Parathyroid adenoma (tissue), 2 donors: ENCODE results near the gene HIBADH.

Experiments
- H2AFZ ChIP-seq: fragments of 300-600 bp; sonication (generic); one replicate; pipeline ENCODE4 v1.7.0; 2017; ENCODE audit warnings: antibody characterized with exemption, mild to moderate bottlenecking
- H3K27ac ChIP-seq: fragments of 300-600 bp; sonication (generic); one replicate; pipeline ENCODE4 v1.7.0; 2017
- H3K27me3 ChIP-seq: fragments of 300-600 bp; sonication (generic); one replicate; pipeline ENCODE4 v1.7.0; 2017; ENCODE audit warnings: low read length; ENCODE audit not compliant: control insufficient read depth, insufficient read depth
- H3K36me3 ChIP-seq: fragments of 300-600 bp; sonication (generic); one replicate; pipeline ENCODE4 v1.7.0; 2017; ENCODE audit warnings: low read length; ENCODE audit not compliant: control insufficient read depth, insufficient read depth
- H3K4me1 ChIP-seq: fragments of 300-600 bp; sonication (generic); one replicate; pipeline ENCODE4 v1.7.0; 2017; ENCODE audit warnings: control low read depth
- H3K4me2 ChIP-seq: fragments of 300-600 bp; sonication (generic); one replicate; pipeline ENCODE4 v1.7.0; 2017; ENCODE audit warnings: low read length
- H3K4me3 ChIP-seq: fragments of 300-600 bp; sonication (generic); one replicate; pipeline ENCODE4 v1.7.0; 2017; ENCODE audit warnings: low read depth, low read length
- H3K79me2 ChIP-seq: fragments of 300-600 bp; sonication (generic); one replicate; pipeline ENCODE4 v1.7.0; 2017; ENCODE audit warnings: control low read depth
- H3K9ac ChIP-seq: fragments of 300-600 bp; sonication (generic); one replicate; pipeline ENCODE4 v1.7.0; 2017; ENCODE audit warnings: mild to moderate bottlenecking
- H3K9me3 ChIP-seq: fragments of 300-600 bp; sonication (generic); one replicate; pipeline ENCODE4 v1.7.0; 2017; ENCODE audit warnings: low read length; ENCODE audit not compliant: control insufficient read depth
- TF ChIP-seq, protein P1 (sequence below): fragments of 300-600 bp; sonication (generic); IDR thresholded peaks from one replicate; pipeline ENCODE4 v1.7.0; 2017; ENCODE audit warnings: antibody characterized with exemption, mild to moderate bottlenecking
- donor health status: primary hyperparathyroidism.

Gene HIBADH

DNA sequence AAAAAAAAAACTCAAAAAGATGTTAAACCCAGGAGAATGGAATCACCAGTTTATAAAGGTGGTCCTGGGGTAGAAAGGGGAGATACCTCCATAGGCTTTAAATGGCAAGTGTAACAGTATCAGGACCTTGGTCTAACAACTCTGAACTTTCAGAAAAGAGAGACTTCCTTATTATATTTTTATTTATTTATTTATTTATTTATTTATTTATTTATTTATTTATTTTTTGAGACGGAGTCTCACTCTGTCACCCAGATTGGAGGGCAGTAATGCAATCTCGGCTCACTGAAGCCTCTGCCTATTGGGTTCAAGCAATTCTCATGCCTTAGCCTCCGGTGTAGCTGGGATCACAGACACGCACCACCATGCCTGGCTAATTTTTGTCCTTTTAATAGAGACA is 12.4 kb downstream of the HIBADH start:
- Histone ChIP-seq H3K27me3 (no peaks in the 10 kb centered on the region), H3K4me2 (no peak overlapping the region), H3K4me1 (peaks cover 5% of the 10 kb centered on the region), H3K9me3 (no peaks in the 10 kb centered on the region), H3K36me3 (no peaks in the 10 kb centered on the region), H3K9ac (no peak overlapping the region), H2AFZ (no peak overlapping the region), H3K4me3 (no peak overlapping the region), H3K79me2 (peaks cover 2% of the 10 kb centered on the region), H3K27ac (no peak overlapping the region)
- TF ChIP-seq, protein P1, sequence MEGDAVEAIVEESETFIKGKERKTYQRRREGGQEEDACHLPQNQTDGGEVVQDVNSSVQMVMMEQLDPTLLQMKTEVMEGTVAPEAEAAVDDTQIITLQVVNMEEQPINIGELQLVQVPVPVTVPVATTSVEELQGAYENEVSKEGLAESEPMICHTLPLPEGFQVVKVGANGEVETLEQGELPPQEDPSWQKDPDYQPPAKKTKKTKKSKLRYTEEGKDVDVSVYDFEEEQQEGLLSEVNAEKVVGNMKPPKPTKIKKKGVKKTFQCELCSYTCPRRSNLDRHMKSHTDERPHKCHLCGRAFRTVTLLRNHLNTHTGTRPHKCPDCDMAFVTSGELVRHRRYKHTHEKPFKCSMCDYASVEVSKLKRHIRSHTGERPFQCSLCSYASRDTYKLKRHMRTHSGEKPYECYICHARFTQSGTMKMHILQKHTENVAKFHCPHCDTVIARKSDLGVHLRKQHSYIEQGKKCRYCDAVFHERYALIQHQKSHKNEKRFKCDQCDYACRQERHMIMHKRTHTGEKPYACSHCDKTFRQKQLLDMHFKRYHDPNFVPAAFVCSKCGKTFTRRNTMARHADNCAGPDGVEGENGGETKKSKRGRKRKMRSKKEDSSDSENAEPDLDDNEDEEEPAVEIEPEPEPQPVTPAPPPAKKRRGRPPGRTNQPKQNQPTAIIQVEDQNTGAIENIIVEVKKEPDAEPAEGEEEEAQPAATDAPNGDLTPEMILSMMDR, result no peak

GRCh38 chr7:27647489-27647888 is 15.2 kb downstream of the HIBADH start:
- TF ChIP-seq, protein P1, result no peak
- no peaks in the 10 kb centered on the region for H3K27me3 ChIP-seq
- H2AFZ ChIP-seq, result no peak overlapping the region
- no peaks in the 10 kb centered on the region for H3K36me3 ChIP-seq
- peaks cover 2% of the 10 kb centered on the region for H3K79me2 ChIP-seq
- peaks cover 5% of the 10 kb centered on the region for H3K4me1 ChIP-seq
- H3K9me3 ChIP-seq, result no peaks in the 10 kb centered on the region
- H3K4me3 ChIP-seq, result no peak overlapping the region
- no peak overlapping the region for H3K4me2 ChIP-seq
- no peak overlapping the region for H3K9ac ChIP-seq
- no peak overlapping the region for H3K27ac ChIP-seq

- no peaks in the 10 kb centered on the region for H3K9me3 ChIP-seq
- no peak overlapping the region for H3K27ac ChIP-seq
- peaks cover 4% of the 10 kb centered on the region for H3K4me1 ChIP-seq
- TF ChIP-seq, protein P1, result no peak
- no peak overlapping the region for H3K4me2 ChIP-seq
- no peaks in the 10 kb centered on the region for H3K27me3 ChIP-seq
- H3K4me3 ChIP-seq, result no peak overlapping the region
- H2AFZ ChIP-seq, result no peak overlapping the region
- H3K36me3 ChIP-seq, result no peaks in the 10 kb centered on the region
- peaks cover 2% of the 10 kb centered on the region for H3K79me2 ChIP-seq
- no peak overlapping the region for H3K9ac ChIP-seq
Measured at GRCh38 chr7:27647046-27647445, 15.6 kb downstream of the HIBADH start.

DNA sequence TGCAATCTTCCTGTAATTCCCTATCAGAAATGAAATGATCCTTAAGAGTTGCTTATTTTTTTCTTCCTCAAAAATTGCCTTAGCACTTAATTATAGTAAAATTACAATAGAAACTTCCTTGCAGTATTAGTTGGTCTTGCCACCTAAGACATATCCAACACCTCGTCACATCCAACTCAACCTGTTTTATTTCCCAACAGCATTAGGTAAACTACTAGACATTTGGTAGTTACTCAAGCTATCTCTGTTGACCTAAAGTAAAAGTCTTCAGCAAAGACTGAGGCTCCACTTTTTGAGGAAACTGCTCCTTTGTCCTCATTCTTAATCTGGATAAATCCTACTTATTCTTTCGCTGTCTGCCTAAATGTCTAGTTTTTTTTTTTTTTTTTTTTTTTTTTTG is 20.4 kb downstream of the HIBADH start:
- Histone ChIP-seq H3K4me3 (no peak overlapping the region), H3K36me3 (no peaks in the 10 kb centered on the region), H3K4me2 (no peak overlapping the region), H2AFZ (no peak overlapping the region), H3K9ac (no peak overlapping the region), H3K9me3 (no peaks in the 10 kb centered on the region), H3K27ac (no peak overlapping the region), H3K27me3 (no peaks in the 10 kb centered on the region), H3K79me2 (peaks cover 2% of the 10 kb centered on the region), H3K4me1 (no peaks in the 10 kb centered on the region)
- TF ChIP-seq, protein P1, result no peak

- Histone ChIP-seq H3K27me3 (no peaks in the 10 kb centered on the region), H3K9ac (no peak overlapping the region), H3K4me1 (no peaks in the 10 kb centered on the region), H2AFZ (no peak overlapping the region), H3K27ac (no peak overlapping the region), H3K4me3 (no peak overlapping the region), H3K79me2 (peaks cover 2% of the 10 kb centered on the region), H3K4me2 (no peak overlapping the region), H3K9me3 (no peaks in the 10 kb centered on the region), H3K36me3 (no peaks in the 10 kb centered on the region)
- TF ChIP-seq, protein P1, result no peak
Measured at GRCh38 chr7:27641581-27642230, 21.0 kb downstream of the HIBADH start.
